Stimulated activated CD4-positive, alpha-beta T cell treated with anti-CD3 and anti-CD28 coated beads, Interleukin-15, amount 100 ng/mL, for 24 hours (primary cell): ENCODE results near the gene FCHSD2.
"Not testable (repeated sequence)": the region's sequence is repeated elsewhere in the genome, so short reads cannot be mapped to it uniquely, and the experiment has no call there.

Source experiments
- DNase-seq: peaks from one replicate; pipeline ENCODE4 v3.0.0-alpha.2; 2020

FCHSD2 gene

GRCh38 chr11:73147771-73148681 is 5.9 kb upstream of the FCHSD2 start:
- no peak for DNase-seq

GRCh38 chr11:73145986-73146575 is 4.0 kb upstream of the FCHSD2 start:
- no peak for DNase-seq

- no peak for DNase-seq
Measured at GRCh38 chr11:73143126-73143838, 1.2 kb upstream of the FCHSD2 start.

- peak; percentile 71 for DNase-seq
Measured at GRCh38 chr11:73141309-73142127, 600 bp downstream of the FCHSD2 start.

GRCh38 chr11:73141031-73141308 is 1.1 kb downstream of the FCHSD2 start:
- DNase-seq: peak; percentile 57

GRCh38 chr11:73140213-73141030 is 1.7 kb downstream of the FCHSD2 start:
- DNase-seq: peak; percentile 22

GRCh38 chr11:73139476-73140198 is 2.5 kb downstream of the FCHSD2 start:
- DNase-seq: no peak

GRCh38 chr11:73137944-73138274 is 4.2 kb downstream of the FCHSD2 start:
- DNase-seq: no peak

- DNase-seq: no peak
Measured at GRCh38 chr11:73137262-73137943, 4.7 kb downstream of the FCHSD2 start.

GRCh38 chr11:73136722-73137121 is 5.4 kb downstream of the FCHSD2 start:
- DNase-seq: not testable (repeated sequence)

GRCh38 chr11:73135346-73136284 is 6.5 kb downstream of the FCHSD2 start:
- no peak for DNase-seq

GRCh38 chr11:73132349-73132748 is 9.8 kb downstream of the FCHSD2 start:
- DNase-seq: not testable (repeated sequence)

GRCh38 chr11:73130181-73130580 is 11.9 kb downstream of the FCHSD2 start:
- DNase-seq: no peak

- no peak for DNase-seq
Measured at GRCh38 chr11:73129198-73129597, 12.9 kb downstream of the FCHSD2 start.

- no peak for DNase-seq
Measured at GRCh38 chr11:73126804-73127480, 15.2 kb downstream of the FCHSD2 start.

GRCh38 chr11:73124800-73125199 is 17.3 kb downstream of the FCHSD2 start:
- no peak for DNase-seq

GRCh38 chr11:73123892-73124291 is 18.2 kb downstream of the FCHSD2 start:
- DNase-seq: not testable (repeated sequence)

GRCh38 chr11:73121692-73122091 is 20.4 kb downstream of the FCHSD2 start:
- no peak for DNase-seq

GRCh38 chr11:73117071-73117470 is 25.0 kb downstream of the FCHSD2 start:
- DNase-seq: no peak
